LNCaP clone FGC (cell line): Measurements from ENCODE around the gene PRSS3.
"Not testable (repeated sequence)": the region's sequence is repeated elsewhere in the genome, so short reads cannot be mapped to it uniquely, and the experiment has no call there.

Experiments
- DNase-seq: peaks from one replicate; pipeline ENCODE4 v3.0.0-alpha.2; 2011; ENCODE audit warnings: low read depth
- H3K4me3 ChIP-seq: 2 replicates; pipeline ENCODE4 v1.5.1; 2011; ENCODE audit warnings: mild to moderate bottlenecking, low read depth, low read length, control low read depth
- TF ChIP-seq, protein P1 (sequence below): IDR thresholded peaks from 2 replicates; pipeline ENCODE4 v1.5.1; 2012; ENCODE audit warnings: mild to moderate bottlenecking; ENCODE audit not compliant: control insufficient read depth, insufficient read depth; ENCODE audit errors: extremely low read depth

Gene PRSS3

DNA sequence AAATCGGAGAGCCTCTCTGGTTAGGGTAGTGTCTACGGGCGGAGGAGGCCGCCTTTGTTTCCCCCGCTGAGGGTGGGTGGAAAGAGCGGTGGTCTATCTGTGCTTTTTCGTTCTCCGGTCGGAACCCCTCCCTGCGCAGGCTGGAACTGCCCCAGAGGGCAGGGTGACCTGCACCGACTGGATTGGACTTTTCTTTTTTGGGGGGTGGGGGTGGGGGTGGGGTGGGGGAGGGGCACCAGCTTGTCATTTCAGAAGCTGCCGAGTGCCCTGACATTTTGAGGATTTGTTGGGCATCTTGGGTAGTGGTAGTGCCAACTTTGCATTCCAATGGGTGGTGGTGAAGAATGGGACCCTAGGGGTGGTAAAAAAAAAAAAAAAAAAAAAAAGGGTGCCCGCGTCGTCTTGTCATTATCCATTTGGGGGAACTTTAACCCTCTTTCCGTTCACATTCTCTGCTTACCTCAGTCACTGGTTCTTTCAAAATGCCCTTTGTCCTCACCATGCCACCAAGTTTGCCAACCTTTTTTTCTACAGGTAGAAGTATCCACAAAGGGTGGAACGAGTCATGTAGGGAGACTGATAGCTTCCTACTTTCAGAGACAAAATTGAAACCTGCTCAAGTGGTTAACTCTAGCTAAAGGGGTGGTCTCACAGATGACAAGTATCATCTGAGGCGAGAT, 22.9 kb downstream of the PRSS3 start:
- H3K4me3 ChIP-seq = peak overlapping the region; percentile 84
- TF ChIP-seq, protein P1, sequence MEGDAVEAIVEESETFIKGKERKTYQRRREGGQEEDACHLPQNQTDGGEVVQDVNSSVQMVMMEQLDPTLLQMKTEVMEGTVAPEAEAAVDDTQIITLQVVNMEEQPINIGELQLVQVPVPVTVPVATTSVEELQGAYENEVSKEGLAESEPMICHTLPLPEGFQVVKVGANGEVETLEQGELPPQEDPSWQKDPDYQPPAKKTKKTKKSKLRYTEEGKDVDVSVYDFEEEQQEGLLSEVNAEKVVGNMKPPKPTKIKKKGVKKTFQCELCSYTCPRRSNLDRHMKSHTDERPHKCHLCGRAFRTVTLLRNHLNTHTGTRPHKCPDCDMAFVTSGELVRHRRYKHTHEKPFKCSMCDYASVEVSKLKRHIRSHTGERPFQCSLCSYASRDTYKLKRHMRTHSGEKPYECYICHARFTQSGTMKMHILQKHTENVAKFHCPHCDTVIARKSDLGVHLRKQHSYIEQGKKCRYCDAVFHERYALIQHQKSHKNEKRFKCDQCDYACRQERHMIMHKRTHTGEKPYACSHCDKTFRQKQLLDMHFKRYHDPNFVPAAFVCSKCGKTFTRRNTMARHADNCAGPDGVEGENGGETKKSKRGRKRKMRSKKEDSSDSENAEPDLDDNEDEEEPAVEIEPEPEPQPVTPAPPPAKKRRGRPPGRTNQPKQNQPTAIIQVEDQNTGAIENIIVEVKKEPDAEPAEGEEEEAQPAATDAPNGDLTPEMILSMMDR = no peak
- DNase-seq = no peak

DNA sequence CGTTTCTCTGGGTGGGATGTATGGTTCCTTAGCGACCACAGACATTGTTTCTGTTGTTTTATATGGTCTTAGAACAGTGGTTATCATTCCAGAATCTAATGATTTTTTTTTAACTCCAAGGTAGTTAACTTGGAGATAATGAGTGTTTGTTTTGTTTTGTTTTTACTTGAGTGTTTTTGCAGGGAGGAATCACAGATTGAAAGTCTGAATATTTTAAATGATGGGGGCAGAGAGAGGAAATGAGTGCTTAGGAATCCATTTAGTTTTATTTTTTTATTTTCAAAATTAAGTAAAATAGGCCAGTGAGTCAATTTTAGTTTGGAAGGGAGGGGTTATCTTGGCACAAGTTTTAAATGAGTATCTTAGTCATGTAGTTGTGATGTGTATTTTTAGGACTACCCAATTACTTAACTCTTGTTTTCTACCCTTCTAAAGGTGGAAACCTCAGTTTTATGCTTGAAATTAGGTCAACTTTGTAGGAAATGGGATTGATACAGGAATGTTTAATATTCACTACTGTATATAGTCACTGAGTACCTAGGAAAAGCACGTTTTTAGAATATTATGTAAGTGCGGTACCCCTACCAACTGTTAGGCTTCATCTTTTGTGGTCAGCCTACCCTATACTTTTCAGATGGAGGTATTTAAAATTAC, 23.6 kb downstream of the PRSS3 start:
- H3K4me3 ChIP-seq = peak overlapping the region; percentile 84
- TF ChIP-seq, protein P1 = no peak
- DNase-seq = no peak

DNA sequence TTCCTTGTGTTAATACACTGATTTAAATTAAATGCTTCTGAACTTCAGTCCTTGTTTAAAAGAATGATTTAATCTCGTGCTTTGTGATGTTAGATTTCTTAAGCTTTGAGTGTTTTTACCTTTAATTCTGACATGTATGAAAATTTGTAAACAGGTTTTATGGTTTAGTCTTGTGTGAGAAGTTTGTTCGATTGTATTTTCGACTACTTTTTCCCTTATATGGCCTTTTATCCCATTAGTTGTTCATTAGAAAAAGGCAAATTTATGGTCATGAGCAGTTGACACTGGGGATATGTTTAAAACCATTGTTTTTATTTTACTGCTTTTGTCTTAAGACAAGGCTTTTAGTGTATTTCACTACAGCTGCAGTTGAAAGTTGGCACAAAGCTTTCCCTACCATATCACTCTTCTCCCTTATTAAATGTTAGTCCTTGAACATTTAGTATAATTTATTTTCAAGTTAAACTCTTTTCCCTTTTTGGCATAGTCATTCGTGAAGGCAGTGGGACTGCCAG, 24.9 kb downstream of the PRSS3 start:
- TF ChIP-seq, protein P1 = no peak

DNA sequence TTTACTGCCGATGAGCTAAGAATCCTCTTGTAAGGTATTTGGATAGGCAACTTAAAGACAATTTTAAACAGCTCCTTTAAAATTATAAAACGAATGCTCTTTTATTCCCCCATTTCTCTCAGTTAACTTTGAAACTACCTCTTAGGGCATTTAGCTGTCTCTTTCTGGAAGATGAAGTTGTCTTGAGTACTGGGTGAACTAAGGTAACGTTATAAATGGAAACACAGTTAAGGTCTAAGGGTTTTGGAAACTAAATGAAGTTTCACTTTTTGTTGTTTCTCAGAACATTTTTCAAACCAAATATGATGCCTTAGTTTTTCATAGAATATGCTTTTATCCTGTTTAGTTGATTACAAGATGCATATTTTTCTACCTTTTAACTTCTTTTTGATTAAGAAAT, 28.4 kb downstream of the PRSS3 start:
- no peak overlapping the region for H3K4me3 ChIP-seq
- DNase-seq = no peak
- TF ChIP-seq, protein P1 = no peak

More for the DNA sequence above, 24.9 kb downstream of the PRSS3 start:
- no peak for DNase-seq
- no peak overlapping the region for H3K4me3 ChIP-seq

DNA sequence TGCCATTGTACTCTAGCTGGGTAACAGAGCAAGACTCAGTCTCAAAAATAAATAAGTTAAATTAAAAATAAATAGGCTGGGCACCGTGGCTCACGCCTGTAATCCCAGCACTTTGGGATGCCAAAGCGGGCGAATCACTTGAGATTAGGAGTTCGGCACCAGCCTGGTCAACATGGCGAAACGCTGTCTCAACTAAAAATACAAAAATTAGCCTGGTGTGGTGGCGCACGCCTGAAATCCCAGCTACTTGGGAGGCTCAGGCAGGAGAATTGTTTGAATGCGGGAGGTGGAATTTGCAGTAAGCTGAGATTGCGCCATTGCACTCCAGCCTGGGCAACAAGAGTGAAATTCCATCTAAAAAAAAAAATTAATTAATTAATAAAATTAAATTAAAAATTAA, 31.9 kb downstream of the PRSS3 start:
- not testable (repeated sequence) for DNase-seq, H3K4me3 ChIP-seq

DNA sequence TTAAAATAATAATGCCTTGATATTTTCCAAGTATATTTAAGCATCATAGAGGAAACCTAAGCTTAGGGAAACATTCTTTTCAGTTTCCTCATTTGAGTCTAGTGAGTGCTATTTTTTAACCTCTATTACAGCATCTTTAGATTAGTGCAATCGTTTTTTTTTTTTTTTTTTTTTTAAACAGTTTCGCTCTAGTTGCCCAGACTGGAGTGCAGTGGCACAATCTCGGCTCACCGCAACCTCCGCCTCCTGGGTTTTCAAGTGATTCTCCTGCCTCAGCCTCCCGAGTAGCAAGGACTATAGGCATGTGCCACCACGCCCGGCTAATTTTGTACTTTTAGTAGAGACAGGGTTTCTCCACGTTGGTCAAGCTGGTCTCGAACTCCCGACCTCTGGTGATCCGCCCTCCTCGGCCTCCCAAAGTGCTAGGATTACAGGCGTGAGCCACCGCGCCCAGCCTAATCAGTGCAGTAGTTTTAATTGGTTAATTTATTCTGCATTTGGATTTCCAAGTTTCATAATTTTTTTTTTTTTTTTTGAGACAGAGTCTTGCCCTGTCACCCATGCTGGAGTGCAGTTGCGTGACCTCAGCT, 34.4 kb downstream of the PRSS3 start:
- DNase-seq, H3K4me3 ChIP-seq: not testable (repeated sequence)

DNA sequence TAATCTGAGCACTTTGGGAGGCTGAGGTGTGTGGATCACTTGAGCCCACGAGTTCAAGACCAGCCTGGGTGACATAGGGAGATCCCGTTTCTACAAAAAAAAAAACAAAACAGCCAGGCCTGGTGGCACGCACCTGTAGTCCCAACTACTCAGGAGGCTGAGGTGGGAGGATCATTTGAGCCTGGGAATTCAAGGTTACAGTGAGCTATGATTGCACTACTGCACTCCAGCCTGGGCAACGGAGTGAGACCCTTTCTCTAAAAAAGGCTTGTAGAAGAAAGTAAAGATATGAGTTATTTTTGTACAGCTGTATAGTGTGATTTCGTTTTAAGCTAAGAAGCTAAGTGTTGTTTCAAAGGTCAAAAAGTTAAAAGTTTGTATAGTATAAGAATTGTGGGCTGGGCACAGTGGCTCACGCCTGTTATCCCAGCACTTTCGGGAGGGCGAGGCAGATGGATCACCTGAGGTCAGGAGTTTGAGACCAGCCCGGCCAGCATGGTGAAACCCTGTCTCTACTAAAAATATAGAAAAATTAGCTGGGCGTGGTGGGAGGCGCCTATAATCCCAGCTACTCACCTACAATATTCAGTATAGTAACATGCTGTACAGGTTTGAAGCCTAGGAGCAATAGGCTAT, 40.4 kb downstream of the PRSS3 start:
- TF ChIP-seq, protein P1 = no peak
- no peak overlapping the region for H3K4me3 ChIP-seq
- no peak for DNase-seq

DNA sequence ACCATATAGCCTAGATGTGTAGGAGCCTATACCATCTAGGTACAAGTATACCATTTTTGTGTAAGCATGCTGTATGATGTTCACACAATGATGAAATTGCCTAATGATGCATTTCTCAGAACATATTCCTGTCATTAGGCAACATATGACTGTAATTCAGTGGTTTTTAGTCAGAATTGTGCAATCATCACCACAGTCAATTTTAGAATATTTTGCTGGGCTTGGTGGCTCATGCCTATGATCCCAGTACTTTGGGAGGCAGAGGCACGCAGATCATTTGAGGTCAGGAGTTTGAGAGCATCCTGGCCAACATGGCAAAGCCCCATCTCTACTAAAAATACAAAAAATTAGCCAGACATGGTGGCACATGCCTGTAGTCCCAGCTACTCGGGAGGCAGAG, 40.9 kb downstream of the PRSS3 start:
- H3K4me3 ChIP-seq, DNase-seq: not testable (repeated sequence)
